Endothelial cell of umbilical vein (primary cell): ENCODE measurements around the gene LDLRAD3. TPM values are rescaled to one million over a fixed set of nuclear protein-coding genes. Genes with fewer than 3 reads are reported as not detected.

Experiments used
- BruUV-seq: library from RNA; stranded (reverse); fragments of 400-500 nt; replicated peaks from 2 replicates; lab custom pipeline; 2021; lab: Mats Ljungman, UMichigan
- CTCF ChIA-PET: fragments of 300-600, 350-600 bp; sonication (Branson Sonifier 250); formaldehyde crosslinking; loops from one replicate; lab custom pipeline; 2021; ENCODE audit warnings: antibody characterized with exemption, inconsistent platforms; lab: Charles Lee
- POLR2A ChIA-PET: fragments of 300-600, 350-600 bp; sonication (Branson Sonifier 250); formaldehyde crosslinking; loops from one replicate; lab custom pipeline; 2021; ENCODE audit warnings: antibody characterized with exemption, inconsistent platforms; lab: Charles Lee
- DNase-seq: peaks from one replicate; pipeline ENCODE4 v3.0.0-alpha.2; 2011; ENCODE audit warnings: low read depth, low spot score
- FAIRE-seq: peaks from 2 replicates; lab custom pipeline; 2011; peaks lifted over from hg19 to GRCh38; lab: Jason Lieb, UNC
- H2AFZ ChIP-seq: 2 replicates; pipeline ENCODE4 v1.6.0; 2012; ENCODE audit warnings: low read depth, low read length, control low read depth, inconsistent platforms
- H3K27ac ChIP-seq: 2 replicates; pipeline ENCODE4 v1.5.1; 2011; ENCODE audit warnings: low read depth, mild to moderate bottlenecking, control low read depth, low read length, moderate library complexity; ENCODE audit not compliant: insufficient read depth
- H3K27me3 ChIP-seq, 2 experiments: 2 replicates each; pipeline versions ENCODE4 v1.6.0 to v1.6.1; 2011; ENCODE audit warnings: low read length in 2 of 2, mixed read lengths in 1 of 2; ENCODE audit not compliant: control insufficient read depth in 2 of 2, insufficient read depth in 2 of 2
- H3K36me3 ChIP-seq, 2 experiments: 2 replicates in 1 of 2; 3 replicates in 1 of 2; pipeline ENCODE4 v1.5.1; 2011; ENCODE audit warnings: low read length in 2 of 2, mild to moderate bottlenecking in 1 of 2, moderate library complexity in 1 of 2; ENCODE audit not compliant: control insufficient read depth in 2 of 2, insufficient read depth in 2 of 2; ENCODE audit errors: extremely low read depth in 1 of 2
- H3K4me1 ChIP-seq: 3 replicates; pipeline ENCODE4 v1.5.1; 2011; ENCODE audit warnings: mild to moderate bottlenecking, low read length; ENCODE audit not compliant: control insufficient read depth, insufficient read depth; ENCODE audit errors: extremely low read depth
- H3K4me2 ChIP-seq: 2 replicates; pipeline ENCODE4 v1.6.1; 2011; ENCODE audit warnings: low read length, control low read depth, mixed read lengths; ENCODE audit not compliant: insufficient read depth
- H3K4me3 ChIP-seq, 3 experiments: fragments of 200-600 bp in 1 of 3; sonication (generic), shearing (Covaris generic) in 1 of 3; replicated peaks in 1 of 3; 2 replicates each; pipeline ENCODE4 v1.5.1; 2011 to 2016; ENCODE audit warnings: control low read depth in 3 of 3, low read length in 3 of 3, mild to moderate bottlenecking in 2 of 3, inconsistent platforms in 1 of 3, low read depth in 1 of 3, moderate library complexity in 1 of 3; ENCODE audit not compliant: insufficient read depth in 1 of 3
- H3K79me2 ChIP-seq: 2 replicates; pipeline ENCODE4 v1.6.0; 2012; ENCODE audit warnings: low read length, inconsistent platforms; ENCODE audit not compliant: control insufficient read depth, insufficient read depth
- H3K9ac ChIP-seq: replicated peaks from 2 replicates; pipeline ENCODE3; 2011; ENCODE audit warnings: low read length, control low read depth; ENCODE audit not compliant: insufficient read depth; ENCODE audit errors: extremely low read depth
- H3K9me1 ChIP-seq: replicated peaks from 3 replicates; pipeline ENCODE4 v1.6.0; 2011; ENCODE audit warnings: mild to moderate bottlenecking, low read length; ENCODE audit not compliant: control insufficient read depth, insufficient read depth; ENCODE audit errors: extremely low read depth
- H3K9me3 ChIP-seq: replicated peaks from 2 replicates; pipeline ENCODE4 v1.5.1; 2012; ENCODE audit warnings: low read length, inconsistent platforms; ENCODE audit not compliant: control insufficient read depth, insufficient read depth
- H4K20me1 ChIP-seq: replicated peaks from 2 replicates; pipeline ENCODE3; 2011; ENCODE audit warnings: mild to moderate bottlenecking, low read length; ENCODE audit not compliant: control insufficient read depth, insufficient read depth; ENCODE audit errors: extremely low read depth
- CTCF ChIP-seq, 2 donors: IDR thresholded peaks; 1 replicate in 1 of 2; 2 replicates in 1 of 2; pipeline ENCODE4 v1.5.1; 2011; ENCODE audit warnings: low read length in 2 of 2, mild to moderate bottlenecking in 2 of 2, moderate library complexity in 2 of 2, control low read depth in 1 of 2, inconsistent platforms in 1 of 2, low read depth in 1 of 2; ENCODE audit not compliant: insufficient read depth in 1 of 2; ENCODE audit errors: extremely low read depth in 1 of 2
- EZH2 ChIP-seq: IDR thresholded peaks from 2 replicates; pipeline ENCODE4 v1.6.1; 2012; ENCODE audit warnings: borderline replicate concordance, low read depth, mild to moderate bottlenecking, moderate library complexity, low read length, inconsistent platforms; ENCODE audit not compliant: severe bottlenecking
- FOS ChIP-seq: IDR thresholded peaks from 2 replicates; pipeline ENCODE4 v1.6.1; 2011; ENCODE audit warnings: mild to moderate bottlenecking, low read length, moderate library complexity, borderline replicate concordance; ENCODE audit not compliant: insufficient read depth
- GATA2 ChIP-seq: IDR thresholded peaks from 2 replicates; pipeline ENCODE4 v1.7.0; 2011; ENCODE audit warnings: low read depth, mild to moderate bottlenecking, moderate library complexity, mixed read lengths, low read length; ENCODE audit not compliant: insufficient read length, insufficient read depth
- JUN ChIP-seq: IDR thresholded peaks from 2 replicates; pipeline ENCODE4 v1.6.1; 2011; ENCODE audit warnings: borderline replicate concordance, low read depth; ENCODE audit not compliant: insufficient read length, insufficient read depth
- MAX ChIP-seq: IDR thresholded peaks from 2 replicates; pipeline ENCODE4 v1.6.1; 2011; ENCODE audit not compliant: insufficient read depth, insufficient read length
- MYC ChIP-seq: IDR thresholded peaks from one replicate; pipeline ENCODE4 v1.6.1; 2011; ENCODE audit warnings: mild to moderate bottlenecking, low read depth, low read length
- POLR2A ChIP-seq: IDR thresholded peaks from 2 replicates; pipeline ENCODE4 v1.6.1; 2012; ENCODE audit warnings: low read depth, mild to moderate bottlenecking, control low read depth, low read length
- POLR2AphosphoS5 ChIP-seq: IDR thresholded peaks from 2 replicates; pipeline ENCODE4 v1.6.1; 2012; ENCODE audit warnings: low read depth, mild to moderate bottlenecking, control low read depth, low read length, moderate library complexity; ENCODE audit not compliant: insufficient read depth
- dilution Hi-C: fragments of 300-500 bp; cut with MboI; formaldehyde crosslinking; loops from one replicate; pipeline ENCODE4 v1.15.0; 2019; ENCODE audit warnings: low sequenced_read_pairs; ENCODE audit not compliant: extremely low pct_ligation_motif_present
- intact Hi-C: fragments of 100-400 bp; cut with micrococcal nuclease; formaldehyde crosslinking; loops from one replicate; pipeline ENCODE4 v1.10.0; 2022
- polyA plus RNA-seq, 4 experiments: library from polyadenylated mRNA; depleted of rRNA in 3 of 4; stranded (reverse) in 3 of 4; unstranded in 1 of 4; fragments of >200 nt; gene quantifications; 2 replicates each; pipeline versions ENCODE4 v1.2.1 to v1.2.3, GENCODE V29; 2011 to 2012; ENCODE audit warnings: missing spikeins in 1 of 4
- total RNA-seq: library from RNA; stranded (reverse); gene quantifications from 2 replicates; pipeline ENCODE4 v1.2.3, GENCODE V29; 2021

LDLRAD3 gene
- total and polyA plus RNA-seq, 2 donors (not counting 3 experiments of a cell fraction or from before 2014, with no cell fraction given): 17.9 to 25.1 TPM

GRCh38 chr11:36071917-36072500, 128.1 kb downstream of the LDLRAD3 start:
- FAIRE-seq: no peak
- ChIA-PET POLR2A (no interaction called here), CTCF (interaction anchor here (0.8 to 4.6 kb wide), 9 partner anchors 10 to 406 kb away, joined by 3 to 38 read pairs (median 14); no protein-coding TSS in a partner anchor)
- Histone ChIP-seq H3K9ac (no peak overlapping the region), H3K27ac (no peak overlapping the region), H3K4me2 (no peak overlapping the region), H3K27me3 (no peaks in the 10 kb centered on the region), H3K9me1 (no peaks in the 10 kb centered on the region), H2AFZ (no peak overlapping the region), H4K20me1 (no peaks in the 10 kb centered on the region), H3K4me3 (no peak overlapping the region), H3K4me1 (peaks cover 32% of the 10 kb centered on the region), H3K79me2 (no peaks in the 10 kb centered on the region), H3K36me3 (no peaks in the 10 kb centered on the region), H3K9me3 (no peaks in the 10 kb centered on the region)
- intact Hi-C loops: no loop called here
- no peak for TF ChIP-seq EZH2
- TF ChIP-seq MAX: no peak
- TF ChIP-seq FOS: no peak
- no peak for TF ChIP-seq POLR2AphosphoS5
- no peak for TF ChIP-seq GATA2
- TF ChIP-seq JUN: no peak
- no peak for TF ChIP-seq CTCF (IDR thresholded peaks at IDR 0.05; ENCODE audit: extremely low read depth in 1 of 2, insufficient read depth in 1 of 2, low read depth in 1 of 2, low read length in 2 of 2)
- no peak for TF ChIP-seq POLR2A
- TF ChIP-seq MYC: no peak
- no peak for DNase-seq
- no TSS peak for BruUV-seq
- dilution Hi-C loops: no loop called here
